Lung microvascular endothelial cell (primary cell): ENCODE measurements around the gene RNF223. TPM values are rescaled to one million over a fixed set of nuclear protein-coding genes. Genes with fewer than 3 reads are reported as not detected.

Experiments used
- DNase-seq, 2 donors: peaks; one replicate each; pipeline versions ENCODE4 v3.0.0 to v3.0.0-alpha.2; 2010; ENCODE audit warnings: low read depth in 2 of 2
- total RNA-seq: library from RNA; depleted of rRNA; stranded (reverse); fragments of >200 nt; gene quantifications from 2 replicates; pipeline ENCODE4 v1.2.1, GENCODE V29; 2014

The RNF223 gene
- total RNA-seq: not detected in 2 replicates

- no peak for DNase-seq
Observed at GRCh38 chr1:1073743-1074587, at the start of gene RNF223. Gene RNF223, minus strand, starts transcription at chr1:1074306. Its CDS starts 1,740 bp downstream, at chr1:1072566.

- no peak for DNase-seq
Observed at GRCh38 chr1:1122981-1123480, 48.9 kb upstream of the RNF223 start.

DNA sequence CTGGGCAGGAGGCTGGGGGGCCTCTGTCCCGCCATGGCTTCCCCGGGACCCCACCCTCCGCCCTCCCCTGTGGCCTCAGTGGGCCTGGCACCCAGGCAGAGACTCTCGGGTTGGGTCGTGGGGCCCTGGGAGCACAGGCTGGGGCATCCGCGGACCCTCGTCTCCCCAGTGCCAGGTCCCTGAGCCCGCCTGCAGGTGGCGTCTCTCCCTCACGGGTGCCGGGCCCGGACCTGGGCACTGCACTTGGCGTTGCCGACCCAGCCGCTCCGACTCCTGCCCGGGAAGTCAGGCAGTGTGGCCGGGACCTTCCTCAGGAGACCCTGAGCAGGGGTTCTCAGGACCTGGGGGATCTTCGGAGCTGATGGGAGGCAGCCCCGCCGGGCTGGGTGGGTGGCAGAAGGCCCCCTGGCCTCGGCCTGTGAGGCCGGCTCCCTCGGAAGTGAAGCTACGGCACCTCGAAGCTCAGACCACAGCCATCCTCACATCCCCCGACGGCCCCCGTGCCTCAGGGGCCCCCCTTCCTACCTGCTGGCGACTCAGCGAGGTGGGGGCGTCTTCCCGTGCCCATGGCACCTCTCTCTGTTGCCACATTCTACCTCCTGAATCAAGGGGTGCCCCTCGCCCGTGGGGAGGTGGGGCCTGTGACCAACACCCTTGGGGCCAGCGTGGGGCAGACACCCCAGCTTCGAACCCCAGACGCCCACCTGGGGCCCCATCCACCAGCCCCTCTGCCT, 48.1 kb upstream of the RNF223 start:
- DNase-seq: peak; percentile 71 to 83

GRCh38 chr1:1121611-1122077, 47.5 kb upstream of the RNF223 start:
- DNase-seq: no peak

DNA sequence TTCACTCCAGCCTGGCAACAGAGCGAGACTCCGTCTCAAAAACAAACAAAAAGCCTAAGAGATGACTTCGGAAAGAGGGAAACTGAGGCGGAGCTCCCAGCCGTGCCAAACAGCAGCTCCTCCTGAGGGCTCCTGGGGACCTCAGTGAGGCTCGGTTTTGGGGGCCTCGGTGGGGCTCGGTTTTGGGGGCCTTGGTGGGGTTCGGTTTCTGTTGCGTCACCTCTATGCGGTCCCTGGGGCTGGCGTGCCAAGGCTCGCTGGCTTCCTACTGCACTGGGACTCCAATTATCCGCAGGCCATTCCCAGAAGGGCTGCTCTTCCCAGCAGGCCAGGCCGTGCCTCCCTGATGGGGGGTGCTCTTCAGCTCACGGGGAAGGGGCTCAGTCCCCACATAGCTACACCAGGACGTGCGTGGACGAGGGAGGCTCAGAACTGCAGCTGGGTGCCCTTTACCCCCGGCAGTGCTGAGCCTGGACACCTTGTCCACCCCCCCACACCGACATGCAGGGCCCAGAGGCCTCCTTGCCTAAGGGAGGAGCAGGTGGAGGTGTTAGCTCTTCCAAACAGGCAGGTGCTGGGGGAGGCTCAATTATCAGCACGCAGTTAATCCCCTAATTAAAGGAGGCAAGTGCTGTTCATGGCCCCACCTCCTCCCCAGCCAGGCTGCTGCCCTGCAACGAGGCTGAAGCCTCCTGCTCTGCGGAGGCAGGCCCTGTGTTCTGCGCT, 46.9 kb upstream of the RNF223 start:
- no peak for DNase-seq

DNA sequence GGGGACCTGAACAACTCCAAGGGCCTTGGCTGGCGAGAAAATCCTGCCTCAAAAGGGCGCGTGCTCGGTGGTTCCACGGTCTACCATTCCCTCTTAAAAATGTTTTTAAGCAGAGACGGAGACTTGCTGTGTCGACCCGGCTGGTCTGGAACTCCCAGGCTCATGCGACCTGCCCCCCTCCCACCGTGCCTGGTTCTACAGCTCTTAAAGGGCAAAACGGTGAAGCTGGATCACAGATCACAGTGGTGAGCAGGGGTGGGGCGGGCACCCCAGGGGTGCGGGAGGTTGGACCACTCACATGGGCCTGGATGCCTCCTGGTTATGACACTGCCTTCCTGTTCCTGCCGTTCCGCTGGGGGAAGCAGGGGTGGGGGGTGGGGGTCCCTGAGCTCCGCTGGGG, 46.0 kb upstream of the RNF223 start:
- DNase-seq: no peak

DNA sequence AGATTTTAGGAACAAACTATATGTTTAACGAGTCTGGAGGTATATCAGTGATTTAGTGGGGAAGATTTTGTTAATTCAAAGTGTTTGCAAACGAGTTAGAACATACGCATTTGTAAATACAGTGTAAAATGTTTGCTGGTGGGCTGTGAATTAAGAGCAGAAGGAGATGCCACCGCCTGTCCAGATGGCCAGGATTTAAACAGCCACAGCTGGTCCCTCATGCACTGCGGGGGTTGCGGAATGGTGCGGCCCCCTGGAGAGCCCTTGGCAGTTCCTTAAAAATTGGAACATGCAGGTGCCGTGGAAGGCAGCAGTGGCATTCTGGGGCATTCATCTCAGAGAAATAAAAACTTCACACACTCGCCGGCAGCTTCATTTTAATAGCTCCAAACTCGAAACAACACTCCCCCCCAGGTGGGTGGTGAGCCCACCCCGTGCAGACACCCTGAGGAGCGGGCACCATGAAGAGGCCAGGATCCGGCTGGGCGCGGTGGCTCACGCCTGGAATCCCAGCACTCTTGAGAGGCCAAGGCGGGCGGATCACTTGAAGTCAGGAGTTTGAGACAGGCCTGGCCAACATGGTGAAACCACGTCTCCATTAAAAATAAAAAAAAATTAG, 45.3 kb upstream of the RNF223 start:
- no peak for DNase-seq

GRCh38 chr1:1118876-1119220, 44.7 kb upstream of the RNF223 start:
- no peak for DNase-seq

DNA sequence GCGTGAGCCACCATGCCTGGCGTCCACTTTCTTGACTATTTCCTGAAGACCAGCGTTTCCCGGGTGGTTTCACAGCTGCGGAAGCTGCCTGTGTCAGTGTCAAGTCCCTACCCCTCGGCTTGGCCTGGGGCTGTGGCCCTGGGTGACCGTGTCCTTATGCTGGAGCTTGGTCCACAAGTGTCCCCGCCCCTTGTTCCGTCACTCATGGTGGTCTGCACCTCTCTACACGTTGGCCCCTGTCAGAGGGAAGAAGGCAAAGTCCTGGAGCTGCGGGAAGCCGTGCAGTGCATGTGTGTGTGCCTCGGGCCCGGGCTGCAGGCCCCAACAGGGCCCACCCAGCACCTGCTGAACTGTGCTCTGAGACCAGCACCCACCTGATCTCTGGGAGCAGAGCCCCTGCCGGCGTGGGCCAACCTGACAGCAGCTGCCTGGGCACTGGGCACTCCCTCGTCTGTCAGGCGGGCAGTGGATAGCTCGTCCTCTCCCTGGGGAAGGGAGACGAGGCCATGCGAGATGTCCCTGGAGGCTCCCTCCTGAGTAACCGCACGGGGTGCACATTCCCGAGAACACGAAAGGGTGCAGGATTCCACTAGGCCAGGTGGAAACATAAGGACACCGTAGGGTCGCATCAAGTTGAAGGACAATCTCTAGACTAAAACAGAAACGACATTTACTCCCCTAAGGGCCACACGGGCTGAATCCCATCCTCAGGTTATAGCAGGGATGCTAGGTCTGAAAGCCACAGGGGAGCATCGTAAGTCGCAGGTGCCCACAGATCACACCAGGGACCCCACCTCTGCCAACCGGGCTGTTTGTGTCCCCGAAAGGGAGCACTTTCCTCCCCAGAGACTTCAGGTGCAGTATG, 44.1 kb upstream of the RNF223 start:
- DNase-seq: no peak

DNA sequence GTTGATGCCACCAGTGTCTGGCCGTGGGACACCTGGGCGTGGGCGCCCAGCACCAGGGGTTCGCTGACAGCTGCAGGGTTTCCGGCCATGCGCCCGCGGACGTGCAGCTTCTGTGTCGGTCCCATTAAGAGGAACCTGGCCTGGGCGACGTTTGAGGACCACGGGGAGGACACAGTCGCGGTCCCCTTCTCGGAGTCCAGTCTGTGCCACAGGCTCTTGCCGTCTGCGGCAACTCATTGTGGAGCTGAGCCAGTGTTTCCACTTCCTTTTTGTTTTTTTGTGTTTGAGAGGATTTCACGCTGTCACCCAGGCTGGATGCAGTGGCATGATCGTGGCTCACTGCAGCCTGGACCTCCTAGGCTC, 43.3 kb upstream of the RNF223 start:
- DNase-seq: peak in 1 of 2 donors; percentile 39

DNA sequence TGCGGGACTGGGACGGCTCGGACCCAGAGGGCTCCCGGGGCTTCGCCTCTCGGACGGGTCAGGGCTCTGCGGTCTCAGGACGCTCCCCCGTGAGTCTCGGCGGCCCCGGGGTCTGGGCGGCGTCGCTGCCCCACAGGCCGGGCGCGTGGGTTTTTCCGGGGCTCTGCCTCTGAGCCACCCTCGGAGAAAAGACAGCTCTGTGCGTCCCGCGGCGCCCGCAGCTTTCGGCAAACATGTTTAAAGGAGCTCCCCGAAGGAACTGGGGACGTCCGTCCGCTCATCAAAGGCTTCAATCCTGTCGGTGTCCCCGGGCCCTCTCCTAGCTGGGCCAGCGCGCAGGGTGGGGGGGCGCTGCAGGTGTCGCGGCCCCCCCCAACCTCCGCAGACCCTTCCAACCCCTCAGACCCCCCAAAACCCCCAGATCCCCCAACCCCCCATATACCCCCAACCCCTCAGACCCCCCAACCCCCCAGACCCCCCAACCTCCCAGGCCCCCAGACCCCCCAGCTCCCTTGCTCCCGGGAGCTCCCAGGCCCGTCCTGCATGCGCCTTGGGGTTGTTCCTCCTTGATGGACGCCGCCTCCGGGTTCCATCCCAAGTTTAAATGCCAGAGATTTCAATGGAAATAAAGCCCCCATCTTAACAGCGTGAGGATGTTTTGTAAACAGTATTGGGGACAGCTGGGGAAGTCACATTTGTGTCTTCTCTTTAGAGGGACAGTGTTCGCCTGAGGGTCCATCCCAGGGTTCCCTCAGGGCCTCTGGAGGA, 42.8 kb upstream of the RNF223 start:
- peak; percentile 10 to 14 for DNase-seq

DNA sequence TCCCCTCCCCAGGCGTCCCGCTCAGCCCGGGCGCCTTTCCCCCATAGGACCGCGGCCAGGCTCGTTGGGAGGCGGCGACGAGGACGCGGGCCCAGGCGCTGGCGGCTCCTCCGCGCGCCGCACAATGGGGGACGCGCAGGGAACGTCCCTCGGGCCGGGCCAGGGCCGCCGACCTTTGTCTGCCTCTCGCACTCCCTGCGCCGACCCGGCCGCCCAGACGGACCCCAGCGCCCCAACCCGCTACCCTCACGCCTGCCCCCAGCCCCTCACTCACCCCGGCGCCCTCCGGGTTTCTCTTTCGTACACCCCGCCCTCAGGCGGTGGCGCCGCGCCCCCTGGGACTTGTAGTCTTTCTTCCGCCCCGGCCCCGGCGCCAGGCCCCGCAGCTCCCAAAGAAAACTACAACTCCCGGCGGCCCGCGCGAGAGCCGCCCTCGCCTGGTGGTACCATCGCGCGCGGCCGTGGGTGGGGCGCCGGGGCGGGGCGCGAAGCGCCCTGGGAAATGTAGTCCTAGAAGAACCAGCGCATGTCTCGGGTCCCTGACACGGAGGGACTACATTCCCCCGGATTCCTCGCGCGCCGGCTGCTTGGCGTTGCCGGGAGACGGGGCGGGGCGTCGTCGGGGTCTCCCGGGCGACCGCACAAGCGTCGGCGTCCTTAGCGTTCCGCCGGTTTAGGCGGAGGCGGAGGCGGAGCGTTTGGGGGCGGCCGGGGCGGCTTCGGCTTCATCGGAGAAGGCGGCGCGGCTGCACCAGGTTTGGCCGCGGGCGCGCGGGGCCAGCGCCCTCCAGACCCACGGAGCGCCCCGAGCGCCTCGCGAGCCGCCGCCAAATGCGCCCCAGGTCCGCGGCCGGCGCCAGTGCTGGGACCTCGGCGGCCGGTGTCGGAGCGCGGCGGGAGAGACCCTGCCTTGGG, 41.9 kb upstream of the RNF223 start, which contains the start of gene C1orf159:
Gene C1orf159, minus strand, starts transcription at position 304 of the 915 bp plus-strand sequence. CDS start 24,546 bp downstream, outside the sequence.
- DNase-seq: peak; percentile 97 to 98

DNA sequence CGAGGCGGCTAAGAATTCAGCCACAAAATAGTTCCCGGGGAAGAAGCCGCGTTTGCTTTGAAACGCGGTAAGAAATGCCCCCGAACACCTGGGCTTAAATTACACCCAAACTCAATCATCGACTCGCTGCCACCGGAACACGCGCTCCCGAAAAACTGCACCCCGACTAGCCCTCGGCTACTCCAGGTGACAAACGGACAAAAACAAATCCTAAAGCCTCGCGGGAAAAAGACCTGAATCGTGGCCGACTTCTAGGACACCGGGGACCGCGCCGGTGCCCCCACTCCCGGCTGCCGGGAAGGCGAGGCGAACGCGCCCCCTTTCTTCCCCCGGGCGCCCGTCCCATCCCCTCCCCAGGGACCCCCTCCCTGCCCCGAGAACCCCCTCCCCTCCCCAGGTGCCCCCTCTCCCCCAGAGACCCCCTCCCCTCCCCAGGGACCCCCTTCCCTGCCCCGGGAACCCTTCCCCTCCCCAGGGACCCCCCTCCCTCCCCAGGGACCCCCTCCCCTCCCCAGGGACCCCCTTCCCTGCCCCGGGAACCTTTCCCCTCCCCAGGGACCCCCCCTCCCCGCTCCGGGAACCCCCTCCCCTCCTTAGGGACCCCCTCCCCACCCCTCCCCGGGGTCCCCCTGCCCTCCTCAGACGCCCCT, 41.2 kb upstream of the RNF223 start:
- peak in 1 of 2 donors; percentile 12 for DNase-seq

- no peak for DNase-seq
Observed at GRCh38 chr1:1114431-1114830, 40.3 kb upstream of the RNF223 start.

DNA sequence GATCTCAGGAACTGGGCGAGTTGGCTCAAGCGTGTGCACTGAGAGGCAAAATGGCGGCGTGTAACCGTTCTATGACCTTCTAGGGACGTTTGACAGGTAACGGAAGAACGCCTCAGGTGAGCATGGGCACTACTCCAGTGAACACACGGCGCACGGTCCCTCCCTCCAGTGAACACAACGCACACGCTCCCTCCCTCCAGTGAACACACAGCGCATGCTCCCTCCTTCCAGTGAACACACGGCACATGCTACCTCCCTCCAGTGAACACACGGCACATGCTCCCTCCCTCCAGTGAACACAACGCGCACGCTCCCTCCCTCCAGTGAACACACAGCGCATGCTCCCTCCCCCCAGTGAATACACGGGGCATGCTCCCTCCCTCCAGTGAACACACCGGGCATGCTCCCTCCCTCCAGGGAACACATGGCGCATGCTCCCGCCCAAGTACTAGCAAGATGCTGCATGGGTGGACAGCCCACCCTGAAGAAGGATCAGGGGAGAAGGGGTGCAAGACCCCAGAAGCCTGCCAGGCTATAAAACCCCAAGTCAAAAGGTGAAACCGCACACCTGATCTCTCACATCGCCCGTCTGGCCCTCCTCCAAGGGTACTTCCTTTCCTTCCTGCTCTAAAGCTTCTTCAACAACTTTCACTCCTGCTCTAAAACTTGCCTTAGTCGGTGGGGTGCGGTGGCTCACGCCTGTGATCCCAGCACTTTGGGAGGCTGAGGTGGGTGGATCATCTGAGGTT, 38.3 kb upstream of the RNF223 start:
- no peak for DNase-seq

DNA sequence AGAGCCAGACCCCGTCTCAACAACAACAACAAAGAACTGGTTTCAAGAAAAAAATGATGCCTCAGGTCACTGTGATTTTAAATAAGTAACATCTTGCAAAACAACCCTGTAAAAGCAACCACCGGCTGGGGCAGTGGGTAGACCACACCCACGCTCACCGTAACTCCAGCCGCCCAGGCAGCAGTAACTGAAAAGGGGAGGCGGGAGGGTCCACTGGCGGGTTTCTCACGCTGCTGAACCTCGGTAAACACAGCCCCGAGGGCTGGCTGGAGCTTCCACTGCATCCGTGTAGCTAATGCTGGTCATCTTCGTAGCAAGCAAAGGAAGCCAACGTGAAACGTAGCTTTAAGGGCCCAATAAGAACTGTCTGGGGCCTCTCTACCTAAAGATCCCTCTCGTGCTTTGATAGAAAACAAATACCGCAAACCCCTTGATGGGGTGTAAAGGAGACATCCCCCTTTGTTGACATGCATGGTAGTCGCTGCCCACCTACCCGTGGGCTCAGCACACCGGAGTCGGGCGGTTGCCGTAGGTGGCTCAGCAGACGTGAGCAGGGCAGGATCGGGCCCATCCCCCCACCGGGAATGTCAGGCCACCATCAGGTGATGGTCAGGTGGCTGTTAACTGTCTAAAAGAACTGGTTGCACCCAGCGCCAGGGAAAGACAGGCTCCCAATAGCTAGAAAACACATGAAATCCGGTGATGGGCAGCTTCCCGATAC, 37.6 kb upstream of the RNF223 start:
- no peak for DNase-seq

DNA sequence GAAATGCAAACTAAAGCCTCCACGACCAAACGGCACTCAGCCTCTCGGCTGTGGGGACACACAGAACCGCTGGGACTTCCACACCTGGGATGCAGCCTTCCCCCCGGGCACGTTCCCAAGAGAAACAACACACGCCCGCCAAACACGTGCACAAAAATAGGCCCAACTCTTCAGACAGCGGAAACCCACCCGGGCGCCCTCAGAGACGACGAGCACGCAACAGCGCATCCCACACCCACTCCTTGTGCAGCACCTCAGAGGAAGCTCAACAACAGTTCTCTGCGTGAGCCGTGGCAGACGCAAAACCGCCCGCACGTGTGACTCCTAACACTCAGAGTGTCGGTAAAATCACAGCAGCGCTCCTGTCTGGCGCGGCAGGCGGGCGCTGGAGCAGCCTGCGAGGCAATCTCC, 36.5 kb upstream of the RNF223 start:
- DNase-seq: no peak
